Measurements from ENCODE around the gene GAPVD1. TPM values are rescaled to one million over a fixed set of nuclear protein-coding genes. Genes with fewer than 3 reads are reported as not detected.
A peak's percentile ranks its signal among the peaks of the same experiment; 100 is the strongest.
"Not testable (repeated sequence)": the region's sequence is repeated elsewhere in the genome, so short reads cannot be mapped to it uniquely, and the experiment has no call there.

Gene GAPVD1
- total RNA-seq, 1 experiment from 2014 or later: 22.9 TPM

GRCh38 chr9:125255781-125256391 is 5.7 kb upstream of the GAPVD1 start:
- peak; percentile 39 for DNase-seq (ENCODE audit: low spot score)

GRCh38 chr9:125258160-125258785 is 3.4 kb upstream of the GAPVD1 start:
- DNase-seq (ENCODE audit: low spot score): no peak

DNA sequence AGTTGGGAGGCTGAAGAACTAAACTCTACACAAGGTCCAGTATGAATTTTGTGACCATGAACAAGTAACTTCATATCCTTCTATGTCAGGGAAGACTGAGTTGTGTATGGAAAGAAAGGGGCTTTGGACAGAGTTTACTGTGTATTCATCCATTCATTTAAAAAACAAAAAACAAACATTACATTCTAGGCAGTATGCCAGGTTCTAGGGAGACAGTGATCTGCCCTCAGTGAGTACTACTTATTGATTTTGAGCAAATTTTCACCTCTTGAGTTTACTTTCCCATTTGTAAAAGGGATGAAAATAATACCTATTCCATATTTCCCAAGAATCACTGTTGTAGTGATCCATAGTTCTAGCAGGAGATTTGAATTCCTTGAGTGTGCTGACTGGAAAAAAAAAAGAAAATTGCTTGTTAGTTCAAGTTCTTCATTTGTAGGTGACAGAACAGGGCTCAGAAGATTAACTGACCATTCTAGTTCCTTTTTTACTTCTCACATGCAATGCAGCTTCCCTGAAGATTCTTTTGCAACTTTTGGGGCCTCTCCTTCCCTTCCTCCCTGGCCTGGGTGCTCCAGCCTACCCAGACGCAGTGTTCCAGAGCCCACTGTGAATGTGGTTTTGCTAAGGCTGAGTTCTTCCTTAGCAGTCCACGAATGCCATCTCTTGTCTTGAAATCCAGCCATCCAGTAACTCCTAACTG is 2.6 kb upstream of the GAPVD1 start:
- DNase-seq (ENCODE audit: low spot score): no peak

DNA sequence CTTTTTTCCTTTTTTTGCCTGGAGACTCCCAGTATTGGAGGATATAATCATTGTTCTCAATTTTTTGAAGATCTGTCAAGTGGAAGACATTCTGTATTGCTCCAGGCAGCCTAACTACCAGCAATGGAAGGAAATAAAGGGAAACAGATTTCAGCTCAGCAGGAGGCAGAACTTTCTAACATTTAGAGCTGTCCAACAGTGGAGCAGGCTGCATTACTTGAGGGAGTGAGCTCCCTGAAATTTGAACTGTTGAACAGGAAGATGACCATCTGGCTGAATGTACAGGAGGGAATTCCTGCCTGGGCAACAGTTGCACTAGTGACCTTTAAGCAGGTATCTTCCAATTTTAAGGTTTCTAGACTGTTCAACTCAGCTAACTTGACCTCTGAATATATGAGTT is 1.1 kb upstream of the GAPVD1 start:
- DNase-seq (ENCODE audit: low spot score): no peak

DNA sequence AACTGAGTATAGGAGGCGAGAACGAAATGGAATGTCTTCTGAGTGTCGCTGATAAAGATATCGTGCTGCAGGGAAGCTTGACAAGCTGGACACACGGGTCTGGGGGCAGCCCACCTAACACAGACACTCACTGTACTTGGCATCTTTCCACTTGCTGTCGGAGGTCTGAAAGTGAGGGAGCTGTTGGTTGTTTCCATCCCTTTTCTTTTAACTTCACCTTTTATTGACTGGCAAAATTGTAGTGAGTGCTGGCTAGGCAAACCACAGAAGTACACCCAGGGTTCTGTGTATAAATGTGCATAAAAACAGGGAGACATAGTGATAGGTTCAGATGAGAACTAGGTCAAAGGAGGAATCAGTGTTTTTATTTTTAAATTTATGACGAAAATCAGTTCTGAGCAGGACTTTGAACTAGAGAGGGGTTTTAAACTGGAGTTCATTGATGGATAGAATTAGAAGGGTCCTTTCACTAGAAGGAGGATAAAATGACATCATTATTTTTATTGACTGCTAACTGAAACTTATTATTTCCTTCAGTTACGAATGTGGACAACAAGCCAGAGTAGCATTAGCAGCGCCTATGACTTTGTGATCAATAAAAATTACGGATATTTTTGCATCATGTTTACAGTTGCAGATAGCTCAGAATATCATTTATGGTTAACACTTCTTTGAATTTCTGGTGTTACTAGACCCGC is 817 bp downstream of the GAPVD1 start:
- DNase-seq (ENCODE audit: low spot score): peak; percentile 31

DNA sequence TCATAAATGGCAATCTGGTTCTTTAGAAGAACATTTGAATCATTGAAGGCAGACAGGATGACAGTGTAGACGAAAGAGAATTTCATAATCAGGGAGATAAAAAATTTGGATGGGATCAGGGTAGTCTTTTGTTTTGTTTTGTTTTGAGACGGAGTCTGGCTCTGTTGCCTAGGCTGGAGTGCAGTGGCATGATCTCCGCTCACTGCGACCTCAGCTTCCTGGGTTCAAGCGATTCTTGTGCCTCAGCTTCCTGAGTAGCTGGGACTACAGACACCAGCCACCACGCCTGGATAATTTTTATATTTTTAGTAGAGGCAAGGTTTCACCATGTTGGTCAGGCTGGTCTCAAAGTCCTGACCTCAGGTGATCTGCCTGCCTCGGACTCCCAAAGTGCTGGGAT is 2.4 kb downstream of the GAPVD1 start:
- not testable (repeated sequence) for DNase-seq (ENCODE audit: low spot score)

GRCh38 chr9:125268394-125269013 is 6.9 kb downstream of the GAPVD1 start:
- DNase-seq (ENCODE audit: low spot score): no peak

DNA sequence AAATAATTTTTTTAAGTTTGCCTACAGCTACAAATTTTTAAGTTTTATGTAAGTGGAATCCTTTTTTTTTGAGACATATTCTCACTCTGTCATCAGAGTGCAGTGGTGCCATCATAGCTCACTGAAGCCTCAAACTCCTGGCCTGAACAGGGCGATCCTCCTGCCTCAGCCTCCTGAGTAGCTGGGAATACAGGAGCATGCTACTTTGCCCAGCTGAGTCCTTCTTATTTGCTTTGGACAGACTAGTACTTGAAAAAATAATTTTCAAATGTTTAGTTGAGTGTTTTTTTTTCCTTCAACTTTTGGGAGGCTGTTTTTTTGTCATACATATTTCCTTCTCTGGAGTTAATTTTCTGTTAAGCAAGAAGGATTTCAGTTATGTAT is 7.4 kb downstream of the GAPVD1 start:
- DNase-seq (ENCODE audit: low spot score): no peak

DNA sequence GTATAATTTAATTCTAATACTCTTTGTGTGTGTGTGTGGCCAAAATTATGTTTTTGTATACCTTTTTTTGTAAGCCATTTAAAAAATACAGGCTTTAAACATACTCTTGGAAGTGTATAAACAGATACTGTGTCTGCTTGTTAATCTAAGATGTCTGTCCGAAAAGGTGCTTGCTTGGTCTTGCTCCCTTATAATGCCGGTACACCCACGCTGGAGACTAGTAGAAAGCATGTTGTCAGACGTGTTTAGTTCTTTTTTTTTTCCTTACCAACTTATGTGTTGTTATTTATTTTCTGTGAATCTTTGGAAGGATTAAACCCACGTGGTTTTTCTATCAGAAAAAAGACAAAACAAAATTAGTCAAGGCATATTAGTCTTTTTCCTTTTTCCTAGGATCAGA is 9.5 kb downstream of the GAPVD1 start:
- DNase-seq (ENCODE audit: low spot score): no peak

DNA sequence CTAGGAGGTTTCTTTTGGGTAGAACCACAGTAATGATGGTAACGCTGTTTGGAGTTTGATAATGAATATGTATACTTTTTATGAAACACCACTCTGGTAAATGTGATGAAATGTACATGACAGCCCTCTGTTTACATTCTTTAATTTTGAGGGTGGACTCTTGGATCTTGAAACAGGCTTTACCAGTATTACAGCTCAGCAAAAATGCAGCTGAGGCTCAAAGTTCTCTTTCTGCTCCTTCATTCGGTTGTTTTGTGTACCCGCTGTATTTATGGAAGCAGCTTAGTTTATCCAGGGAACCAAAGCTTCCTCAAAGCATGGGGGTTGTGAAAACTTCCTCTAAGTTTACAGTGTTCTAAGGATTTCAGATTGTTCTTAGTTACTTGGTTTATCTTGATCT is 11.1 kb downstream of the GAPVD1 start:
- DNase-seq (ENCODE audit: low spot score): peak; percentile 77

- DNase-seq (ENCODE audit: low spot score): no peak
Measured at GRCh38 chr9:125276771-125277170, 15.1 kb downstream of the GAPVD1 start.

- no peak for DNase-seq (ENCODE audit: low spot score)
Measured at GRCh38 chr9:125277411-125277810, 15.8 kb downstream of the GAPVD1 start.

DNA sequence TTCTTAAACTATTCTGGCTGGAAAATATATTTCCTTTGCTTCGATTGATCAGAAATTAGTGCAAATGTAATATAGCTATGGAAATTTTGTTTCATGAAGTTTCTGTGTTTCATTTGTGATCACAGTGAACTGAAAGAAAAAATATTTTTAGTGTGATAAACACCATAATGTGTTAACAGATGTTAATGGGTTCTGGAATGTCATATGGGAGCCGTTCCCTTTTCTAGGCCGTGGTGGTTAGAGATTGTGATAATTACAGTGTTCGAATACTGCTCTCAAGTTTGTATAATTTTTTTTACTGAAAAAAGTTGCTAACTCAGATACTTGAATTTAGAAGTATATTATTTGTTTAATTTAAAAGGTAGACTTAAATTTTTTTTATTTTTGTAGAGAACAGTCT is 19.3 kb downstream of the GAPVD1 start:
- no peak for DNase-seq (ENCODE audit: low spot score)

DNA sequence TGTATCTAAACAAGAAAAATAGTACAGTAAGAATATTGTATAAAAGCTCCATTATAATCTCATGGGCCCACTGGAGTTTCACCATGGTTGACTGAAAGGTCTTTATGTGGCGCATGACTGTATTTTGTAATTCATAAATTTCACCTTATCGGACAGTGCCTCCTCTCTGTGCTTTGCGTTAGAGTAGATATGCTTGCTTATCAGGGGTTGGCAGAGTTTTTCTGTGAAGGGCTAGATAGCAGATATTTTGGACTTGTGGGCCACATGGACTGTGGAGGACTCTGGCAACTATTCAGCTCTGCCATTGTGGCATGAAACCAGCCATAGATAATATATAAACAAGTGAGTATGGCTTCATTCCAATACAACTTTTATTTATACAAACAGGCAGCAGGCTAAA is 23.2 kb downstream of the GAPVD1 start:
- no peak for DNase-seq (ENCODE audit: low spot score)

GRCh38 chr9:125286935-125287433 is 25.4 kb downstream of the GAPVD1 start:
- DNase-seq (ENCODE audit: low spot score): not testable (repeated sequence)

DNA sequence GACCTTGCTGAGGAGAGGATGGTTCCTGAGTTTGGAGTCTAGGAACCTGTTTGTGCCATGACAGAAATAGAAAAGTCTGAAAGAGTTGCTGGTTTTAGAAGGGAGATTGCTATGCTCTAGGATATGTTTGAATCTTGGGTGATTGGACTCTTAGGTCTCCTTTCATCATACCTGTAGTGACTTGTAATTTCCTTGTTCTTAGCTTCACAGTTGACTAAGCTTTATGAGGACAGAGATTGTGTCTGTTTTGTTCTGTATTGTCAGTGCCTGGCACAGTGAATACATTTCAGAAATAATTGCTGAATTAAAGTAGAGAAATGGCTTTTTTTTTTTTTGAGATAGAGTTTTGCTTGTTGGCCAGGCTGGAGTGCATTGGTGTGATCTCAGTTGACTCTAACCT is 31.5 kb downstream of the GAPVD1 start:
- DNase-seq (ENCODE audit: low spot score): no peak

- DNase-seq (ENCODE audit: low spot score): no peak
Measured at GRCh38 chr9:125295657-125296056, 34.0 kb downstream of the GAPVD1 start.

DNA sequence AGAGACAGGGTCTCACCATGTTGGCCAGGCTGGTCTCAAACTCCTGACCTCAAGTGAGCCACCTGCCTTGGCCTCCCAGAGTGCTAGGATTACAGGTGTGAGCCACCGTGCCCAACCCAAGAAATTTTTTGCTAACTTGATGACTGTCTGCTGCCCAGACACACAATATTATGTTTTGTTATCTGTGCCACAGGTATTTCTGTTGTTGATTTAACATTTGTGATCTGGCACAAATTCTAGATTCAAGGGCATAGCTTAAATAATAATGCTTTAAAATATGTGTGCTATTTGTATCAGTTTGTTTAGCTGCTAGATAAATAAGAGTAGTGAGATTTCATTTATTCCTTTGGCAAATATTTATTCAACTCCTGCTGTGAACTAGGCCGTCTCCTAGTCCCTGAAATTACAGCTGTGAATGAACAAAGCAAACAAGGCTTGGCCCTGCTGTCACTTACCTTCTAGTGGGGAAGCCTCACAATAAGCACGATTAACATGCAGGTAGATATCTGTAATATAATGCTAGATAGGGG is 35.3 kb downstream of the GAPVD1 start:
- peak; percentile 64 for DNase-seq (ENCODE audit: low spot score)

DNA sequence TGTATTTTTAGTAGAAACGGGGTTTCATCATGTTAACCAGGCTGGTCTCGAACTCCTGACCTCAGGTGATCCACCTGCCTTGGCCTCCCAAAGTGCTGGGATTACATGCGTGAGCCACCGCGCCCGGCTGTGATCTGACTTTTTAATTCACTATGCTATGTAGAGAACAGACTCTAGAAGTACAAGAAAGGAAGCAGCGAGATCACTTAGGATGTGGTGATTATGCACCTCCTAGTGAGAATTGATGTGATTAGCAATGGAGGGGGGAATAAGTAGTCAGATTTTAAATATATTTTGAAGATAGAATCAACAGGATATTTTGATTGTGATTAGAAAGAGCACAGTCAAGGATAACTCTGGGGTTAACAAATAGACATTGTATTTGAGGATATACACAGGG is 36.3 kb downstream of the GAPVD1 start:
- no peak for DNase-seq (ENCODE audit: low spot score)

GRCh38 chr9:125302241-125302640 is 40.6 kb downstream of the GAPVD1 start:
- no peak for DNase-seq (ENCODE audit: low spot score)

DNA sequence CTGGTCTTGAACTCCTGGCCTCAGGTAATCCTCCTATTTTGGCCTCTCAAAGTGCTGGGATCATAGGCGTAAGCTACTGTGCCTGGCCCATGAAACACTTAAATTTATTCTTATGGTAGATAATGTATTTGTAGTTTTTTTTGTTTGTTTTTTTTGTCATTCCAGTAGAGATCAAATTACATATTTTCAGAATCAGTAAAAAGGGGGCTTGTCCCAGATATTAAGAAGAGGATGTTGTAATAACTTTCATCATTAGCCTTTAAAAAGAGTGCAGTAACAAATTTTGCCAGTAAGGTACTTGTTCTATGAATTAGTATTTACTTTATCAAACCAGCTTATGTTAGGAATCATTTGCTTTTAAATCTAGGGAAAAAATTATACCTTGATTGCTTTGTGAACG is 42.6 kb downstream of the GAPVD1 start:
- DNase-seq (ENCODE audit: low spot score): no peak

- DNase-seq (ENCODE audit: low spot score): no peak
Measured at GRCh38 chr9:125312411-125312810, 50.8 kb downstream of the GAPVD1 start.

Measured in HT-29 (cell line).